ENCODE results near the gene NOG. TPM values are rescaled to one million over a fixed set of nuclear protein-coding genes. Genes with fewer than 3 reads are reported as not detected.

Gene NOG
- total RNA-seq, 6 experiments from 2014 or later = 18.3 to 21.2 (median 19.4) TPM

- DNase-seq = no peak
- Mint-ChIP-seq H3K4me1 (ENCODE audit: low read depth) (peaks cover 35% of the 10 kb centered on the region), H3K4me3 (no peak overlapping the region), H3K27me3 (ENCODE audit: insufficient read depth) (peaks cover 16% of the 10 kb centered on the region; the same call in 1 of the 2 replicates), H3K9me3 (no peaks in the 10 kb centered on the region), H3K36me3 (ENCODE audit: low read depth) (no peaks in the 10 kb centered on the region), H3K27ac (no peak overlapping the region)
- TF ChIP-seq, protein P1, sequence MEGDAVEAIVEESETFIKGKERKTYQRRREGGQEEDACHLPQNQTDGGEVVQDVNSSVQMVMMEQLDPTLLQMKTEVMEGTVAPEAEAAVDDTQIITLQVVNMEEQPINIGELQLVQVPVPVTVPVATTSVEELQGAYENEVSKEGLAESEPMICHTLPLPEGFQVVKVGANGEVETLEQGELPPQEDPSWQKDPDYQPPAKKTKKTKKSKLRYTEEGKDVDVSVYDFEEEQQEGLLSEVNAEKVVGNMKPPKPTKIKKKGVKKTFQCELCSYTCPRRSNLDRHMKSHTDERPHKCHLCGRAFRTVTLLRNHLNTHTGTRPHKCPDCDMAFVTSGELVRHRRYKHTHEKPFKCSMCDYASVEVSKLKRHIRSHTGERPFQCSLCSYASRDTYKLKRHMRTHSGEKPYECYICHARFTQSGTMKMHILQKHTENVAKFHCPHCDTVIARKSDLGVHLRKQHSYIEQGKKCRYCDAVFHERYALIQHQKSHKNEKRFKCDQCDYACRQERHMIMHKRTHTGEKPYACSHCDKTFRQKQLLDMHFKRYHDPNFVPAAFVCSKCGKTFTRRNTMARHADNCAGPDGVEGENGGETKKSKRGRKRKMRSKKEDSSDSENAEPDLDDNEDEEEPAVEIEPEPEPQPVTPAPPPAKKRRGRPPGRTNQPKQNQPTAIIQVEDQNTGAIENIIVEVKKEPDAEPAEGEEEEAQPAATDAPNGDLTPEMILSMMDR (IDR thresholded peaks at IDR 0.05) = no peak
Observed at GRCh38 chr17:56602292-56603130, 9.0 kb downstream of the NOG start.

GRCh38 chr17:56603486-56604238, 10.2 kb downstream of the NOG start:
- no peaks in the 10 kb centered on the region for H3K36me3 Mint-ChIP-seq (ENCODE audit: low read depth)
- DNase-seq = no peak
- H3K4me3 Mint-ChIP-seq = no peak overlapping the region
- TF ChIP-seq, protein P1 (IDR thresholded peaks at IDR 0.05) = no peak
- peaks cover 20% of the 10 kb centered on the region; the same call in 1 of the 2 replicates for H3K27me3 Mint-ChIP-seq (ENCODE audit: insufficient read depth)
- no peak overlapping the region for H3K27ac Mint-ChIP-seq
- H3K9me3 Mint-ChIP-seq = no peaks in the 10 kb centered on the region
- peaks cover 25% of the 10 kb centered on the region for H3K4me1 Mint-ChIP-seq (ENCODE audit: low read depth)

DNA sequence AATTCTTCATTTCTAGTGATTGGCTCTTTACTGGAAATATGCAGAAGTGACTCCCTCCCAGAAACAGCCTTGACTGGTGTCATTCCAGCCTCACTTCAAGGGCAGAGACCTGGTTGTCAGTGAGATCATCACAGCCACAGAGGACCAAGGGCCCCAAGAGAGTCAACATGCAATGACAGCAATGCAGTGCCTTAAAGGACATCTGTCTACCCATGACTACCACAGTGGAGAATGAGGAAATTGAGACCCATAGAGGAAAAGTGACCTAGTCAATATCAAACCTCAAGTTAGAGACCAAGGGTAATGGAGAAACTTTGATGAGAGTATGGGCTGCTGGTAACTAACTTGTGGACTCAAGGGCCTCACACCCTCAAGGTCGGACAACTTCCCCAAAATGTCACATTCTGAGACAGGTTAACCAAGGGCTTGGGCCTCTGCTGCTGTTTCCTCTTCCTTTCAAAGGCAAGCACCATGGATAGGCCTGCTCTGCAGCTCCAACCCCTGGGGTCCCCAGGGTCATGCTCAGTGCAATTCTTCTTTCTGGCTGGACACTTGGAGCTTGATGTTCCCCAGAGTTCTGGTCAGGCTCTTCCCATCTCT, 11.3 kb downstream of the NOG start:
- no peak overlapping the region for H3K4me3 Mint-ChIP-seq
- TF ChIP-seq, protein P1 (IDR thresholded peaks at IDR 0.05) = no peak
- peaks cover 24% of the 10 kb centered on the region; the same call in 1 of the 2 replicates for H3K27me3 Mint-ChIP-seq (ENCODE audit: insufficient read depth)
- no peak for DNase-seq
- peaks cover 18% of the 10 kb centered on the region for H3K4me1 Mint-ChIP-seq (ENCODE audit: low read depth)
- H3K9me3 Mint-ChIP-seq = no peaks in the 10 kb centered on the region
- no peaks in the 10 kb centered on the region for H3K36me3 Mint-ChIP-seq (ENCODE audit: low read depth)
- H3K27ac Mint-ChIP-seq = no peak overlapping the region

DNA sequence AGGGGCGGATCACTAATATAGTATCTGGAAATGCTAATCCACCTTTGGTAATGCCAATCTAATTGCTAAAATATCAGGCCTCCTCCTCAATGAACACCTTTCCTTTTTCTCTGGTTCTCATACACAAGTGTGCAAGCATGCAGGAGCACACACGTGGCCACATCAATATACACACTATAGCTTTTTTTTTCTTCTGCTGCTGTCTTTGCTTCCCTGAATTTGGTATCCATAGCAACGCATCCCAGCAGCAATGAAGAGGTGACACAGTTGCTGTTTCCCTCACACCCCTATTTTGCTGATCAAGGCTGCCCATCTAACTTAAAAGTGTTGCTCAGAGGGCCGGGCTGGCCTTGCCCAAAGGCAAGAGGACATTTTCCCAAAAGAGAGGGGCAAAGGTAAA, 15.4 kb downstream of the NOG start:
- no peaks in the 10 kb centered on the region for H3K36me3 Mint-ChIP-seq (ENCODE audit: low read depth)
- DNase-seq = no peak
- H3K4me3 Mint-ChIP-seq = no peak overlapping the region
- H3K9me3 Mint-ChIP-seq = no peaks in the 10 kb centered on the region
- peaks cover 24% of the 10 kb centered on the region; the same call in 1 of the 2 replicates for H3K27me3 Mint-ChIP-seq (ENCODE audit: insufficient read depth)
- H3K4me1 Mint-ChIP-seq (ENCODE audit: low read depth) = peaks cover 7% of the 10 kb centered on the region
- TF ChIP-seq, protein P1 (IDR thresholded peaks at IDR 0.05) = no peak
- H3K27ac Mint-ChIP-seq = no peak overlapping the region

DNA sequence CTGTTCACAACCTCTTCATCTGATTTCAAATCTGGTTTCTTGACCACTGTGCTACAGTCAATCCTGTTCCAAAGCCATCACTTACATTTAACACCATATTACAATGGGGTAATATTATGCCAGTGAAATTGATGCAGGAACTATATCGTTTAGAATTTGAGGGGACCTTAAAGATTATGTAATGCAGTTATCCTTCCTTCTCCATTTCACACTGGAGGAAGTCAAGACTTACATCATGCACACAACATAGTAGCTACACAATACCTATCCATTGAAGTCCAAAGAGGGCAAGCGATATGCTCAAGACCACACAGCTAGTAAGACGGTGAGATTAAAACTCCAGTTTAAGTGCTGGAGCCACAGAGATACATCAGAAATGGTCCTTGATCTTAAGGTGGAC, 16.8 kb downstream of the NOG start:
- TF ChIP-seq, protein P1 (IDR thresholded peaks at IDR 0.05) = no peak
- no peak for DNase-seq
- no peak overlapping the region for H3K27ac Mint-ChIP-seq
- H3K4me3 Mint-ChIP-seq = no peak overlapping the region
- H3K27me3 Mint-ChIP-seq (ENCODE audit: insufficient read depth) = peaks cover 22% of the 10 kb centered on the region; the same call in 1 of the 2 replicates
- no peaks in the 10 kb centered on the region for H3K9me3 Mint-ChIP-seq
- H3K4me1 Mint-ChIP-seq (ENCODE audit: low read depth) = no peaks in the 10 kb centered on the region
- H3K36me3 Mint-ChIP-seq (ENCODE audit: low read depth) = no peaks in the 10 kb centered on the region
